H1 (cell line): ENCODE data around the gene DYRK1A. TPM values are rescaled to one million over a fixed set of nuclear protein-coding genes. Genes with fewer than 3 reads are reported as not detected.

Experiments used
- CTCF ChIA-PET: fragments of 300-600 bp; sonication (Branson Sonifier 250); formaldehyde crosslinking; loops from one replicate; lab custom pipeline; 2021; ENCODE audit not compliant: partially characterized antibody; lab: Charles Lee
- POLR2A ChIA-PET: fragments of 300-600 bp; sonication (Branson Sonifier 250); formaldehyde crosslinking; loops from one replicate; lab custom pipeline; 2021; ENCODE audit warnings: inconsistent platforms; ENCODE audit not compliant: partially characterized antibody; lab: Charles Lee
- DNase-seq, 2 experiments: peaks; one replicate each; pipeline versions ENCODE4 v3.0.0 to v3.0.0-alpha.2; 2010 to 2022; ENCODE audit warnings: low spot score in 2 of 2, low read depth in 1 of 2, mixed read lengths in 1 of 2
- FAIRE-seq: peaks from 2 replicates; lab custom pipeline; 2011; peaks lifted over from hg19 to GRCh38; lab: Jason Lieb, UNC
- H2AFZ ChIP-seq: 2 replicates; pipeline ENCODE4 v1.8.1; 2012; ENCODE audit warnings: low read length, inconsistent platforms
- H2AK5ac ChIP-seq: 2 replicates; pipeline ENCODE4 v1.6.1; 2013; ENCODE audit warnings: low read depth, low read length
- H2BK120ac ChIP-seq: replicated peaks from 2 replicates; pipeline ENCODE3; 2013; ENCODE audit warnings: low read depth, low read length, inconsistent platforms
- H2BK12ac ChIP-seq: 2 replicates; pipeline ENCODE4 v1.6.1; 2013; ENCODE audit warnings: low read depth, low read length
- H2BK15ac ChIP-seq: 2 replicates; pipeline ENCODE4 v1.6.1; 2013; ENCODE audit warnings: low read length
- H2BK20ac ChIP-seq: 2 replicates; pipeline ENCODE4 v1.6.1; 2013; ENCODE audit warnings: low read length
- H2BK5ac ChIP-seq: 2 replicates; pipeline ENCODE4 v1.6.1; 2013; ENCODE audit warnings: low read depth, low read length
- H3K14ac ChIP-seq: 2 replicates; pipeline ENCODE4 v1.6.1; 2013; ENCODE audit warnings: inconsistent platforms; ENCODE audit not compliant: insufficient read length
- H3K18ac ChIP-seq: 2 replicates; pipeline ENCODE4 v1.6.1; 2013; ENCODE audit warnings: low read length; ENCODE audit errors: extremely low read depth
- H3K23ac ChIP-seq: 2 replicates; pipeline ENCODE4 v1.6.1; 2013; ENCODE audit warnings: inconsistent platforms; ENCODE audit not compliant: insufficient read length
- H3K23me2 ChIP-seq: 2 replicates; pipeline ENCODE4 v1.6.1; 2013; ENCODE audit warnings: low read depth, low read length
- H3K27ac ChIP-seq: 2 replicates; pipeline ENCODE4 v1.6.1; 2011; ENCODE audit warnings: low read depth, low read length, inconsistent platforms
- H3K27me3 ChIP-seq, 4 experiments: replicated peaks in 1 of 4; 1 replicate in 1 of 4; 2 replicates in 3 of 4; pipeline versions ENCODE4 v1.6.1 to v1.8.1; 2011 to 2013; ENCODE audit warnings: low read length in 3 of 4, mild to moderate bottlenecking in 3 of 4, inconsistent platforms in 2 of 4, mixed read lengths in 2 of 4, moderate library complexity in 1 of 4; ENCODE audit not compliant: control insufficient read depth in 3 of 4, insufficient read depth in 3 of 4; ENCODE audit errors: extremely low read depth in 1 of 4
- H3K36me3 ChIP-seq, 4 experiments: 2 replicates each; pipeline versions ENCODE4 v1.6.1 to v1.8.1; 2011 to 2013; ENCODE audit warnings: mild to moderate bottlenecking in 4 of 4, low read length in 3 of 4, moderate library complexity in 2 of 4, control low read depth in 1 of 4, inconsistent platforms in 1 of 4; ENCODE audit not compliant: insufficient read depth in 4 of 4, control insufficient read depth in 2 of 4
- H3K4ac ChIP-seq: replicated peaks from 2 replicates; pipeline ENCODE3; 2013; ENCODE audit warnings: low read length, low read depth, mixed read lengths, inconsistent platforms; ENCODE audit not compliant: insufficient read length
- H3K4me1 ChIP-seq, 4 experiments: replicated peaks in 1 of 4; 1 replicate in 1 of 4; 2 replicates in 3 of 4; pipeline versions ENCODE4 v1.6.1 to v1.8.1; 2011 to 2013; ENCODE audit warnings: low read length in 3 of 4, inconsistent platforms in 2 of 4, mixed read lengths in 1 of 4; ENCODE audit not compliant: insufficient read depth in 4 of 4, control insufficient read depth in 3 of 4
- H3K4me2 ChIP-seq, 2 experiments: 2 replicates each; pipeline versions ENCODE4 v1.6.1 to v1.8.1; 2011 to 2013; ENCODE audit warnings: low read depth in 2 of 2, low read length in 2 of 2, control low read depth in 1 of 2, inconsistent platforms in 1 of 2, mild to moderate bottlenecking in 1 of 2; ENCODE audit not compliant: insufficient read depth in 1 of 2
- H3K4me3 ChIP-seq, 4 experiments: fragments of 200-600, 300-600 bp in 1 of 4; sonication (generic), shearing (Covaris generic), sonication (Bioruptor Twin) in 1 of 4; 2 replicates each; pipeline versions ENCODE4 v1.5.1 to v1.8.1; 2011 to 2016; ENCODE audit warnings: low read length in 4 of 4, low read depth in 3 of 4, control low read depth in 2 of 4, inconsistent platforms in 2 of 4, mild to moderate bottlenecking in 2 of 4, mixed read lengths in 1 of 4, moderate library complexity in 1 of 4; ENCODE audit not compliant: insufficient read depth in 2 of 4; ENCODE audit errors: extremely low read depth in 1 of 4
- H3K56ac ChIP-seq: replicated peaks from 2 replicates; pipeline ENCODE3; 2013; ENCODE audit warnings: low read depth, mild to moderate bottlenecking, mixed read lengths, low read length, inconsistent platforms; ENCODE audit not compliant: insufficient read length
- H3K79me1 ChIP-seq: 2 replicates; pipeline ENCODE4 v1.6.1; 2013; ENCODE audit warnings: low read depth, low read length, control low read depth
- H3K79me2 ChIP-seq, 2 experiments: 2 replicates each; pipeline versions ENCODE4 v1.6.1 to v1.8.1; 2012 to 2013; ENCODE audit warnings: low read length in 2 of 2, mild to moderate bottlenecking in 2 of 2, inconsistent platforms in 1 of 2; ENCODE audit not compliant: insufficient read depth in 2 of 2, control insufficient read depth in 1 of 2
- H3K9ac ChIP-seq, 4 experiments: replicated peaks in 1 of 4; 1 replicate in 1 of 4; 2 replicates in 3 of 4; pipeline versions ENCODE4 v1.6.1 to v1.8.1; 2011 to 2013; ENCODE audit warnings: low read depth in 3 of 4, low read length in 3 of 4, control low read depth in 2 of 4, mild to moderate bottlenecking in 2 of 4, moderate library complexity in 2 of 4, inconsistent platforms in 1 of 4; ENCODE audit errors: extremely low read depth in 1 of 4
- H3K9me3 ChIP-seq, 2 experiments: 2 replicates each; pipeline versions ENCODE4 v1.6.1 to v1.8.1; 2012 to 2013; ENCODE audit warnings: mild to moderate bottlenecking in 2 of 2, moderate library complexity in 2 of 2, control low read depth in 1 of 2, inconsistent platforms in 1 of 2, low read depth in 1 of 2, low read length in 1 of 2, mixed read lengths in 1 of 2; ENCODE audit not compliant: insufficient read depth in 2 of 2
- H4K20me1 ChIP-seq, 2 experiments: replicated peaks in 1 of 2; 2 replicates each; pipeline versions ENCODE3 to v1.8.1; 2011 to 2013; ENCODE audit warnings: inconsistent platforms in 2 of 2, low read length in 2 of 2, mild to moderate bottlenecking in 1 of 2; ENCODE audit not compliant: insufficient read depth in 2 of 2, control insufficient read depth in 1 of 2
- H4K5ac ChIP-seq: 2 replicates; pipeline ENCODE4 v1.6.1; 2013; ENCODE audit warnings: low read length, low read depth, mixed read lengths, inconsistent platforms; ENCODE audit not compliant: insufficient read length
- H4K8ac ChIP-seq: 2 replicates; pipeline ENCODE4 v1.8.0; 2013; ENCODE audit warnings: mild to moderate bottlenecking, moderate library complexity, low read length, inconsistent platforms; ENCODE audit not compliant: insufficient read depth; ENCODE audit errors: extremely low read depth
- H4K91ac ChIP-seq: replicated peaks from 2 replicates; pipeline ENCODE3; 2013; ENCODE audit warnings: low read length, mixed read lengths, inconsistent platforms; ENCODE audit not compliant: insufficient read length
- BACH1 ChIP-seq: IDR thresholded peaks from 2 replicates; pipeline ENCODE4 v1.6.1; 2012; ENCODE audit warnings: low read length, improper control_type of control experiment
- BCL11A ChIP-seq, 2 experiments: IDR thresholded peaks; one replicate each; pipeline ENCODE4 v1.6.1; 2011; ENCODE audit warnings: low read depth in 2 of 2, low read length in 2 of 2, mild to moderate bottlenecking in 2 of 2
- BRCA1 ChIP-seq: IDR thresholded peaks from 2 replicates; pipeline ENCODE4 v1.6.1; 2012; ENCODE audit warnings: low read depth, low read length, improper control_type of control experiment
- polyA plus RNA-seq, 7 experiments: library from polyadenylated mRNA; depleted of rRNA in 3 of 7; stranded (reverse) in 5 of 7; unstranded in 2 of 7; fragments of >200 nt in 5 of 7; fragments of 200-250 nt in 2 of 7; gene quantifications; 1 replicate in 5 of 7; 2 replicates in 1 of 7; 4 replicates in 1 of 7; pipeline versions ENCODE4 v1.2.1 to v1.2.3, GENCODE V29; 2011 to 2013; ENCODE audit warnings: missing spikeins in 2 of 7, mixed read lengths in 2 of 7
- total RNA-seq: library from RNA; stranded (reverse); fragmentation: NEBNext Ultra II Directional; extraction: Animal tissue kit (Norgen Biotek cat#: 25700); gene quantifications from 2 replicates; pipeline ENCODE4 v1.2.1, GENCODE V29; 2021

DYRK1A gene
- total and polyA plus RNA-seq, 2 of the 8 experiments (the other 6 are each of a cell fraction or from before 2014, with no cell fraction given), result 61.1 to 62.2 TPM

- DNase-seq, result no peak
- no peak overlapping the region for H4K5ac ChIP-seq
- H3K36me3 ChIP-seq, result no peaks in the 10 kb centered on the region
- H2AK5ac ChIP-seq, result no peak overlapping the region
- H2BK12ac ChIP-seq, result no peak overlapping the region
- H3K79me1 ChIP-seq, result no peaks in the 10 kb centered on the region
- H3K27me3 ChIP-seq, result no peaks in the 10 kb centered on the region
- H2AFZ ChIP-seq, result no peak overlapping the region
- TF ChIP-seq BRCA1 (no peak), BCL11A (IDR thresholded peaks at IDR 0.05; ENCODE audit: low read depth in 2 of 2, low read length in 2 of 2) (no peak), BACH1 (no peak)
- H4K91ac ChIP-seq, result no peak overlapping the region
- no peak overlapping the region for H2BK120ac ChIP-seq
- no peak overlapping the region for H4K8ac ChIP-seq
- H3K79me2 ChIP-seq, result no peaks in the 10 kb centered on the region
- H3K9ac ChIP-seq, result no peak overlapping the region
- no peaks in the 10 kb centered on the region for H4K20me1 ChIP-seq
- H3K4me2 ChIP-seq, result no peak overlapping the region
- peaks cover 0 to 4% (median 3%) of the 10 kb centered on the region in 4 experiments; a peak in 4 of 7 replicates for H3K4me1 ChIP-seq
- peaks cover 16 to 18% of the 10 kb centered on the region in 2 experiments; a peak in 3 of 4 replicates for H3K9me3 ChIP-seq
- ChIA-PET POLR2A (interaction anchor here (0.6 kb wide), 1 partner anchor 59 kb away, joined by 3 read pairs; no protein-coding TSS in a partner anchor), CTCF (no interaction called here)
- no peak overlapping the region for H3K56ac ChIP-seq
- FAIRE-seq, result no peak
- H3K27ac ChIP-seq, result no peak overlapping the region
- H2BK20ac ChIP-seq, result no peak overlapping the region
- no peak overlapping the region for H3K23ac ChIP-seq
- no peak overlapping the region for H2BK15ac ChIP-seq
- no peak overlapping the region for H3K18ac ChIP-seq
- no peaks in the 10 kb centered on the region for H3K23me2 ChIP-seq
- H3K4ac ChIP-seq, result no peak overlapping the region
- H2BK5ac ChIP-seq, result no peak overlapping the region
- H3K4me3 ChIP-seq, result no peak overlapping the region
- H3K14ac ChIP-seq, result no peak overlapping the region
These were observed 16.1 kb upstream of the DYRK1A start for GRCh38 chr21:37350472-37350871.
